Central memory CD4-positive, alpha-beta T cell (primary cell): Measurements from ENCODE around the gene TADA2A.
"Not testable (repeated sequence)": the region's sequence is repeated elsewhere in the genome, so short reads cannot be mapped to it uniquely, and the experiment has no call there.

Source experiments
- DNase-seq: peaks from one replicate; pipeline ENCODE4 v3.0.0; 2022

TADA2A gene

GRCh38 chr17:37400505-37400904, 6.2 kb upstream of the TADA2A start:
- DNase-seq = no peak

DNA sequence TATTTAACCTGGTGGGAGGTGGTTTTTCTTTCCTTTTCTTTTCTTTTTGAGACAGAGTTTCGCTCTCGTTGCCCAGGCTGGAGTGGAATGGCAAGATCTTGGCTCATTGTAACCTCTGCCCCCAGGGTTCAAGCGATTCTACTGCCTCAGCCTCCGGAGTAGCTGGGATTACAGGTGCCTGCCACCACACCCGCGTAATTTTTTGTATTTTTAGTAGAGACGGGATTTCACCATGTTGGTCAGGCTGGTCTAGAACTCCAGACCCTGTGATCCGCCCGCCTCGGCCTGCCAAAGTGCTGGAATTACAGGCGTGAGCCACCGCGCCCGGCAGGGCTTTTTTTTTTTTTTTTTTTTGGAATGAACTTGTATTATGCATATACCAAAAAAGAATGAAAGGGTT, 1.2 kb upstream of the TADA2A start:
- DNase-seq = not testable (repeated sequence)

- no peak for DNase-seq
Observed at GRCh38 chr17:37405955-37406634, 591 bp upstream of the TADA2A start.

GRCh38 chr17:37408145-37408479, 1.4 kb downstream of the TADA2A start:
- not testable (repeated sequence) for DNase-seq

GRCh38 chr17:37410357-37410756, 3.7 kb downstream of the TADA2A start:
- DNase-seq = no peak

GRCh38 chr17:37413875-37414519, 7.3 kb downstream of the TADA2A start:
- no peak for DNase-seq

DNA sequence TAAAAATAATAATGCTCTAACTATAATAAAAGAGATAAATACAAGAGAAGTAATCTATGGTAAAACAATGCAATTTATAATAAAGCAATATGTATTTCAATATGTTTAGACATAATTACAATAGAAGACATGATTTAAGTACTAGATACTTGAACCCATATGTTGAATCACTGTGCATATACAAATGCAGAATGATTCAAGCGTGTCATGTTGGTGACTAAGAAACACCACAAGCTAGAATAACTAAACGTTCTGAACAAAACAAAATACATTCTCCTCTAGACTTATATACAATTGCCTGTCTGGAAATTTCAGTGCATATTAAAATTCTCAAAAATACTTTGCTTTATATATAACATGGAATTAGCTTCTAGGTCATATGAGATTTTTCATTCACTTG, 11.2 kb downstream of the TADA2A start:
- no peak for DNase-seq

GRCh38 chr17:37422971-37423625, 16.4 kb downstream of the TADA2A start:
- no peak for DNase-seq

DNA sequence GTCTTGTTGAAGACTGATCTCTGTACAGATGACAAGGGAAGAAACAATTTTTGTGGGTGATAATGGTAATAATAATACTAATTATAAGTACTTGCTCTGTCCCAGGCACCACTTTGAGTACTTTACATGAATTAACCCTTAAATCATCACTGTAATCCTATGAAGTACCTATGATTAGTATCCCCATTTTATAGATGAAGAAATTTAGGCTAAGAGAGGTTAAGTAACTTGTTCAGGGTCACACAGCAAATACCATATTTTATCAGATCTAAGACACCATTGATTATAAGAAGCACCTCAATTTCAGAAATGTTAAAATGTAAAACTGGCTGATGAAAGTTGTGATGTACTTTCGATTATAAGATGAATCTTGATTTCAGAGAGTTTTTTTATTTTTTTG, 18.6 kb downstream of the TADA2A start:
- DNase-seq = no peak

DNA sequence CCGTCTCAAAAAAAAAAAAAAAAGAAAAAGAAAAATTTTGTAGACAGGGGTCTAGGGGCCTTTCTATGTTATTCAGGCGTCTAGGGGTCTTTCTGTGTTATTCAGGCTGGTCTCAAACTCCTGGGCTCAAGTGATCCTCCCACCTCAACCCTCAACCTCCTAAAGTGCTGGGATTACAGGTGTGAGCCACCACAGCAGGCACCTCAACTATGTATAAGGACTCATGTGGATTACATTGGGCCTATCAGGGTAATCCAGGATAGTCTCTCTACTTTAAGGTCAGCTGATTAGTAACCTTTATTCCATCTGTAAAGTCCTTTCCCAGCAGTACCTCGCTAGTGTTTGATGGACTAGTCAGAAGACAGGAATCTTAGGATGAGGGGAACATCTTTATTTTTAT, 22.4 kb downstream of the TADA2A start:
- DNase-seq = no peak

GRCh38 chr17:37429453-37429852, 22.8 kb downstream of the TADA2A start:
- DNase-seq = no peak

DNA sequence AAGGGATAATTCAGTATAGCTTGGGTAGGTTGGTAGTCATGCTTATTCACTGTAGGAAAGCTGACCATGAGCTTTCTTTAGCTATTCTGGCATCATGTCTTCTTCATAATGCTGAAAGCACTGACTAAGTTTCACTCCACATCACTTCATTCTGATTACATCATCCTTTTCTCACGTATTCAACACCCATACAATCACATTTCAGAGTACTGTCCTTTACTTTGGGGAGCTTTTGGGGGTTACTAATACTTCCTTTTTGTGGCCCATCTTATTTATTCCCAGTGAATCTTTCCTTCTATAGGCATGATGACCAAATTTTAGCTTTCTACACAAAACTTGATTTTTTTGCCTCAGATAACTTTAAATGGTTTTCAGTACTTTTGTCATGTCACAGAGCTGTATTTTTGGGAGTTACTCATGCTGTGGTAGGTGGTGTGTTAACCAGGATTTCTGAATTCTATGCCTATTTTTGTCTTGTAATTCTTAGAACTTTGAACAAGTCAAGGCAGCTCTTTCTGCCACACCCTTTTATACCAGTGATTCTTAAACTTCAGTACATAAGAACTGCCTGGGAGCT, 23.5 kb downstream of the TADA2A start:
- DNase-seq = no peak

GRCh38 chr17:37432671-37433070, 26.0 kb downstream of the TADA2A start:
- no peak for DNase-seq

GRCh38 chr17:37438141-37438540, 31.5 kb downstream of the TADA2A start:
- DNase-seq = no peak

GRCh38 chr17:37440424-37440823, 33.7 kb downstream of the TADA2A start:
- DNase-seq = no peak

DNA sequence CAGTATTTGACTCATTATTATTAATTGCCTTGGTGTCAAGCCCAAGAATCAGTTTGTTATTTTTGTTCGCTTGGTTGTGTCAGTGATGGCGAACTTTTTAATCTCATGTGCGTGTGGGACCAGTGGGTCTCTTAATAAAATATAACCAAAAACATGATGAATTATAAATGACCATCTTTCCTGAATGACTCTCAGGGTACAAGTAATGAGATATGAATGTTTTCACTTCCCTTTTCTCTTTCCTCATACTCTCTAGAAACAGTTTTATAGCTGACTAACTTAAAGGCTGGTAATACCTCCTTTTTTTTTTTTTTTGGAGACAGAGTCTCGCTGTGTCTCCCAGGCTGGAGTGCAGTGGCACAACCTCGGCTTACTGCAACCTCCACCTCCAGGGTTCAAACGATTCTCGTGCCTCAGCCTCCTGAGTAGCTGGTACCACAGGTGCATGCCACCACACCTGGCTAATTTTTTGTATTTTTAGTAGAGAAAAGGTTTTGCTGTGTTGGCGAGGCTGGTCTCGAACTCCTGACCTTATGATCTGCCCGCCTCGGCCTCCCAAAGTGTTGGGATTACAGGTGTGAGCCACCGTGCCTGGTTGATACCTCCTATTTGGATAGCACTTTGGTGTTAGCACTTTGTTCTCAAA, 34.8 kb downstream of the TADA2A start:
- DNase-seq = not testable (repeated sequence)

DNA sequence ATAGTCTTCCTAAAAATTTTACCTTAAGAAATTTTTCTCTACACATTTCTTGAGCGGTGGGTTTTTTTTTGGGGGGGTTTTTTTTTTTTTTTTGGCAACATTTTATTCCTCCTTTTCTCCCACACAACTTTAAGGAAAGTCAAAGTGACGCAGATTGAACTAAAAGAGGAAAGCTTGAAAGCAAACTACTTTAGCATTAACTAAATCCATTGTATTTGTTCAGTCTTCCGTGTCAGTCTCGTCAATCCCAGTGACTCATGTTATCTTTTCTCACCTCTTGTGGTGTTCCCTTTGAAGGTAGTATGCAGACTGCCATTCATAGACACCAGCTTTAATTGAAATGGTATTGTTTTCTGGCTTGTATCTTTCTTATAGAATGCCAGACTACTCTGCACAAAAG, 39.3 kb downstream of the TADA2A start:
- no peak for DNase-seq

DNA sequence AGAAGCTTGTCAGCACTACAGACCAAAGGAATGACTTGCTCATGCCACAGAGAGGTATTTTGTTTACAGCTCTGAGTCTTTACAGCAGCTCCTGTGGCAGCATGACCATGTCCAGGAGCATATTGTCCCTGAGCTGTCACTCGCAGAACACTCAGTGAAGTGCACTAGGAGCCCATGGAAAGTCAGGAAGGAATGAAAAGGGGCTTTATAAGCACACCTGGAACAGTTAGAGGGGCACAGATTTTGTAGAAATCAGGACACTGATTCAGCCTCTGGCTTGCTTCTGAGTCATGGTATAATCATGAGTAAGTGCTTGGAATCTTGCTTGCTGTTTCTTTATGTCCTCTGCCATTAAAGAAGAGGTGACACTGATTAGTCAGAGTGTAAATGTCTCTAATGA, 41.0 kb downstream of the TADA2A start:
- DNase-seq = no peak

GRCh38 chr17:37450112-37450511, 43.4 kb downstream of the TADA2A start:
- no peak for DNase-seq

DNA sequence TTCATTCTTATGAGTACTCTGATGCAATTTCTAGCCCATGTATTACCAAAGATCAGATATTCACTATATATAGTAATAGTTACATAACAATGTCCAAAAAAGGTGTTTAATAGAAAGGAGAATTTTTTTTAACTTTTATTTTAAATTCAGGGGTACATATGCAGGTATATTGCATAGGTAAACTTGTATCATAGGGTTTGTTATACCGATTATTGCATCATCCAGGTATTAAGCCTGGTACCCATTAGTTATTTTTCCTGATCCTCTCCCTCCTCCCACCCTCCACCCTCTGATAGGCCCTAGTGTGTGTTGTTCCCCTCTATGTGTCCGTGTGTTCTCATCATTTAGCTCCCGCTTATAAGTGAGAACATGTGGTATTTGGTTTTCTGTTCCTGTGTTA, 51.1 kb downstream of the TADA2A start:
- DNase-seq = not testable (repeated sequence)

DNA sequence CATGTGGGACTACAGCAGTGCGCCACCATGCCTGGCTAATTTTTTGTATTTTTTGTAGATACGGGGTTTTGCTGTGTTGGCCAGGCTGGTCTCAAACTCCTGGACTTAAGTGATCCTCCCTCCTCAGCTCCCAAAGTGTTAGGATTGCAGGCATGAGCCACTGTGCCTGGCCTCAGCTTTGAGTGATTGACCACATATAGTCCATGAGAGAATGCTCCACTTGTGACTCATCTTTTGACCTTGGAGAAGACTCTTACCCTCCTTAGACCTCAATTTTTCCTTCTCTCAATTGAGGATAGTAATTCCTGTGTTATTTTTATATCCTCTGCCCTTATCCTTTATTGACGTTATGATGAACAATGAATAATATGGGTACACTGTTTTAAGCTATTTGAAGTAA, 52.1 kb downstream of the TADA2A start:
- DNase-seq = no peak

- DNase-seq = no peak
Observed at GRCh38 chr17:37461668-37462067, 55.0 kb downstream of the TADA2A start.

GRCh38 chr17:37462492-37462891, 55.8 kb downstream of the TADA2A start:
- no peak for DNase-seq

- DNase-seq = no peak
Observed at GRCh38 chr17:37463039-37463438, 56.4 kb downstream of the TADA2A start.
